Measurements from ENCODE around the gene PHLPP1. TPM values are rescaled to one million over a fixed set of nuclear protein-coding genes. Genes with fewer than 3 reads are reported as not detected.

Gene PHLPP1
- total RNA-seq, 6 donors from 2014 or later = 8.2 to 15.5 (median 13.2) TPM

- peaks cover 0 to 6% (median 3%) of the 10 kb centered on the region in 4 donors for H3K4me1 ChIP-seq
- WGBS, 2 donors = 70 to 74% methylated on average over 4 of the region's 4 CpGs
- no peaks in the 10 kb centered on the region for H3K9me3 ChIP-seq
- no peak for ATAC-seq (ENCODE audit: low FRiP score in 2 of 2)
- DNase-seq = no peak
- no peak overlapping the region for H3K27ac ChIP-seq
- no peaks in the 10 kb centered on the region for H3K27me3 ChIP-seq
- TF ChIP-seq EP300 (IDR thresholded peaks at IDR 0.05) (no peak), POLR2AphosphoS5 (IDR thresholded peaks at IDR 0.05) (no peak), POLR2A (IDR thresholded peaks at IDR 0.05) (no peak)
- TF ChIP-seq, protein P1, sequence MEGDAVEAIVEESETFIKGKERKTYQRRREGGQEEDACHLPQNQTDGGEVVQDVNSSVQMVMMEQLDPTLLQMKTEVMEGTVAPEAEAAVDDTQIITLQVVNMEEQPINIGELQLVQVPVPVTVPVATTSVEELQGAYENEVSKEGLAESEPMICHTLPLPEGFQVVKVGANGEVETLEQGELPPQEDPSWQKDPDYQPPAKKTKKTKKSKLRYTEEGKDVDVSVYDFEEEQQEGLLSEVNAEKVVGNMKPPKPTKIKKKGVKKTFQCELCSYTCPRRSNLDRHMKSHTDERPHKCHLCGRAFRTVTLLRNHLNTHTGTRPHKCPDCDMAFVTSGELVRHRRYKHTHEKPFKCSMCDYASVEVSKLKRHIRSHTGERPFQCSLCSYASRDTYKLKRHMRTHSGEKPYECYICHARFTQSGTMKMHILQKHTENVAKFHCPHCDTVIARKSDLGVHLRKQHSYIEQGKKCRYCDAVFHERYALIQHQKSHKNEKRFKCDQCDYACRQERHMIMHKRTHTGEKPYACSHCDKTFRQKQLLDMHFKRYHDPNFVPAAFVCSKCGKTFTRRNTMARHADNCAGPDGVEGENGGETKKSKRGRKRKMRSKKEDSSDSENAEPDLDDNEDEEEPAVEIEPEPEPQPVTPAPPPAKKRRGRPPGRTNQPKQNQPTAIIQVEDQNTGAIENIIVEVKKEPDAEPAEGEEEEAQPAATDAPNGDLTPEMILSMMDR (IDR thresholded peaks at IDR 0.05) = no peak
- no peaks in the 10 kb centered on the region for H3K36me3 ChIP-seq
- H3K4me3 ChIP-seq = no peak overlapping the region
Measured at GRCh38 chr18:62952807-62953206, 237.5 kb downstream of the PHLPP1 start.

DNA sequence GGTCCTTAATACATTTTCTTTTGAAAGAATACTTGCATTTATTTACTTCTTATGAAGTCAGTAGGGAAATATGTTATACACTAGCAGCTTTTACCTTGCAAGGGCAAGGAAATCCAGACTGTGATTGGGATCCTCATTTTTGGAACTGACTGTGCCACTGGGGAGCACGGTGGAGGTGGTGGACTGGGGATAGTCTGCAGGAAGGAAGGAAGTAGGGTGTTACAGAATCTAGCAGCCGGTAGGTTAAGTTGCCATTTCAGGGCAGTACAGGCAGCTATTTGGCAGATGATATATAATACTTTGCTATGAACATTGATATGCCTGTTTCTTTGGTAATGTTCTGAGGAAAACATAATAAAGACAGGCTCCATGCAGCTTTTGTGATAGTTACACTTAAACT, 238.3 kb downstream of the PHLPP1 start:
- TF ChIP-seq EP300 (IDR thresholded peaks at IDR 0.05) (no peak), POLR2AphosphoS5 (IDR thresholded peaks at IDR 0.05) (no peak), POLR2A (IDR thresholded peaks at IDR 0.05) (no peak)
- TF ChIP-seq, protein P1 (IDR thresholded peaks at IDR 0.05) = no peak
- WGBS, 2 donors = 24 to 32% methylated on average over 2 of the region's 2 CpGs
- H3K4me1 ChIP-seq = peaks cover 0 to 6% (median 3%) of the 10 kb centered on the region in 4 donors
- no peak overlapping the region for H3K27ac ChIP-seq
- peaks cover 0 to 2% (median 0%) of the 10 kb centered on the region in 4 donors for H3K36me3 ChIP-seq
- no peak overlapping the region for H3K4me3 ChIP-seq
- H3K9me3 ChIP-seq = no peaks in the 10 kb centered on the region
- no peak for DNase-seq
- ATAC-seq (ENCODE audit: low FRiP score in 2 of 2) = no peak
- no peaks in the 10 kb centered on the region for H3K27me3 ChIP-seq

- TF ChIP-seq, protein P1 (IDR thresholded peaks at IDR 0.05) = no peak
- TF ChIP-seq POLR2A (IDR thresholded peaks at IDR 0.05) = no peak
- TF ChIP-seq POLR2AphosphoS5 (IDR thresholded peaks at IDR 0.05) = no peak
Measured at GRCh38 chr18:62954366-62954765, 239.0 kb downstream of the PHLPP1 start.

GRCh38 chr18:62957885-62958472, 242.6 kb downstream of the PHLPP1 start:
- peak in 1 of 2 donors; percentile 62 for ATAC-seq (ENCODE audit: low FRiP score in 2 of 2)
- 76% methylated on average over 9 of the region's 9 CpGs for WGBS, 2 donors

More at GRCh38 chr18:62954366-62954765, 239.0 kb downstream of the PHLPP1 start:
- Histone ChIP-seq H3K4me3 (no peak overlapping the region), H3K27me3 (no peaks in the 10 kb centered on the region), H3K4me1 (peaks cover 0 to 6% (median 3%) of the 10 kb centered on the region in 4 donors), H3K36me3 (peaks cover 0 to 3% (median 0%) of the 10 kb centered on the region in 4 donors), H3K9me3 (no peaks in the 10 kb centered on the region), H3K27ac (no peak overlapping the region)
- WGBS, 2 donors = 23 to 29% methylated on average over 2 of the region's 2 CpGs
- ATAC-seq (ENCODE audit: low FRiP score in 2 of 2) (peak in 1 of 2 donors; percentile 51), DNase-seq (no peak)

More at GRCh38 chr18:62957885-62958472, 242.6 kb downstream of the PHLPP1 start:
- H3K36me3 ChIP-seq = peaks cover 0 to 3% (median under 1%) of the 10 kb centered on the region in 4 donors
- H3K27me3 ChIP-seq = no peaks in the 10 kb centered on the region
- no peak overlapping the region for H3K27ac ChIP-seq
- TF ChIP-seq POLR2AphosphoS5 (IDR thresholded peaks at IDR 0.05) (no peak), POLR2A (IDR thresholded peaks at IDR 0.05) (no peak), EP300 (IDR thresholded peaks at IDR 0.05) (no peak)
- TF ChIP-seq, protein P1 (IDR thresholded peaks at IDR 0.05) = peak; percentile 38 to 57 (median 44)
- DNase-seq = peak in 1 of 2 donors; percentile 66
- peaks cover 0 to 6% (median 3%) of the 10 kb centered on the region in 4 donors for H3K4me1 ChIP-seq
- H3K4me3 ChIP-seq = no peak overlapping the region
- no peaks in the 10 kb centered on the region for H3K9me3 ChIP-seq

Data from upper lobe of left lung (tissue), 6 donors.